ENCODE results near the gene SLC9A5. TPM values are rescaled to one million over a fixed set of nuclear protein-coding genes. Genes with fewer than 3 reads are reported as not detected.
A peak's percentile ranks its signal among the peaks of the same experiment; 100 is the strongest.

SLC9A5 gene
- total RNA-seq, 1 experiment from 2014 or later: 5.2 TPM

DNA sequence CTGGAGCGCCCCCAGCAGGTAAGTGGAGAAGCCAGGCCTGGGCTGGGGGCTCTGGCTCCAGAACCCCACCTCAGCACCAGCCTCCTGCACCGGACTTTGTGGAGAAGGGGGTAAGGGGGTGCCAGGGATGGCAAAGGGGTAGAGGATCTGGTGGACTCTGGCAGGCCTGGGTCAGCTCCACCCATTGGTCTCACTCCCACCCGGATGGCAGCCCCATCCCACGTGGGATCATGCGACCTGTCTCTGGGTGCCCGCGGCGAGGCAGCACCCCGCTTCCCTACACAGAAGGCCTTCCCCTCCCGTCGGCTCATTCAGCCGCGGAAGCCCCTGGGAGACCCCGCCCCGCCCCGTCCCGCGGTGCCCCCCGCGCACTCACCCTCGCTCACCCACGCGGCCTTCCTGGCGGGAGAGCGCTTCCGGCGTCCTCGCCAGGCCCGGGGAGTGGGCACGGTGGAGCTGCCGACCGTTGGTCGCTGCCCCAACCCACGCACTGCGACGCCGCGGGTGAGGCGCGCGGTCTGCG, 30.1 kb downstream of the SLC9A5 start:
- peak in 1 of 2 experiments; percentile 45 for DNase-seq

DNA sequence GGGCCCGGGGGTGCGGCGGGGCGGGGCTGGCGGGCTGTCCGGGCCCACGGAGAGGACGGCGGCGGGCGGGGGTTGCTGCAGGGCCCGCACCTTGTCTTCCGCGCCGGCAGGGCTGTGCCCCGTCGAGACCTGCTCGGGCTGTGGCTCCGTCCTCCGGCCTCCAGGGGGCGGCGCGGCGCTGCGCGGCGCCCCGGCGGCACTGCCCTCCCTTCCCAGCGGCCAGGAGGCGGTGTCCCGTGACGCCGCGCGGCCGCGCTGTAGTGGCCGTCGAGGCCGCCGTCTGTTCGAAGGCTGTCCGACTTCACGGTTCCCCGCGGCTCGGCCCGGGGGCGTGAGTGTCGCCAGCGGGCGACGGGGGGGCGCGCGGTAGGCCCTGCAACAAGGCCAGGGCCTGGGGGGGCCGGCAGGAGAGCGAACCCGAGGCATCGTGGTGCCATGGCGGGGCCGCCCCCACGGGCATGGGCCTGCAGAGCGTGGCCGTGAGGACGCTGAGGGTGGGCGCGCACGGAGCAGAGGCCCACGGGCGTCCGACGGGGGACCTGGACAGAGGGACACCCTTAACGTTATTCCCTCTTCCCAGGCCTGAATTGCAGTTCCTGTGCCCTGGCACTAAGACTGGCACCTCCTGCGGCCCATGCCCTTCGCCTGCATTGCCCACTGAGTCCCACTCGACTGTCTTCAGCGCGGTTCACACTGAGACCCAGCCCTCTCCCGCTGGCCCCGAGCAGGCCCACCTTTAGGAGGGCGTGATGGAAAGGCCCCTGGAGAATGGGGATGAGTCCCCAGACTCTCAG, 30.7 kb downstream of the SLC9A5 start, which contains the start of gene PLEKHG4:
Gene PLEKHG4, plus strand, starts transcription at position 237 of the 794 bp plus-strand sequence. Its CDS starts 513 bp downstream, at position 750.
- Histone ChIP-seq H3K27me3 (ENCODE audit: insufficient read depth, low read depth) (no peaks in the 10 kb centered on the region), H3K4me2 (peak within 1 kb of the TSS; percentile 93), H3K36me3 (ENCODE audit: low read depth) (peaks cover 5% of the 10 kb centered on the region; the same call in 1 of the 2 replicates), H3K79me2 (ENCODE audit: low read depth) (peaks cover 23% of the 10 kb centered on the region; the same call in 1 of the 2 replicates), H3F3A (ENCODE audit: insufficient read depth, low read depth) (peaks cover 38% of the 10 kb centered on the region), H3K4me3 (peak within 1 kb of the TSS; percentile 75), H3K27ac (peak within 1 kb of the TSS; percentile 65; the same call in 1 of the 2 replicates), H2AFZ (peak within 1 kb of the TSS; percentile 78), H4K20me1 (ENCODE audit: insufficient read depth) (no peaks in the 10 kb centered on the region), H3K9me3 (ENCODE audit: insufficient read depth, low read depth) (no peaks in the 10 kb centered on the region), H3K9me2 (ENCODE audit: insufficient read depth) (no peaks in the 10 kb centered on the region), H3K4me1 (replicated peaks; ENCODE audit: insufficient read depth) (peaks cover 28% of the 10 kb centered on the region)
- intact Hi-C loops (cut with micrococcal nuclease; ENCODE audit: unreplicated experiment): loop anchor here (1.0 to 5.0 kb wide), 4 partner anchors 58 to 188 kb away; partner anchors contain the start of gene ZDHHC1
- CTCF ChIA-PET: interaction anchor here (0.7 to 2.4 kb wide), 7 partner anchors 9 to 309 kb away, joined by 3 to 11 read pairs (median 6); no protein-coding TSS in a partner anchor
- DNase-seq: peak; percentile 58 to 78
- TF ChIP-seq, protein P1, sequence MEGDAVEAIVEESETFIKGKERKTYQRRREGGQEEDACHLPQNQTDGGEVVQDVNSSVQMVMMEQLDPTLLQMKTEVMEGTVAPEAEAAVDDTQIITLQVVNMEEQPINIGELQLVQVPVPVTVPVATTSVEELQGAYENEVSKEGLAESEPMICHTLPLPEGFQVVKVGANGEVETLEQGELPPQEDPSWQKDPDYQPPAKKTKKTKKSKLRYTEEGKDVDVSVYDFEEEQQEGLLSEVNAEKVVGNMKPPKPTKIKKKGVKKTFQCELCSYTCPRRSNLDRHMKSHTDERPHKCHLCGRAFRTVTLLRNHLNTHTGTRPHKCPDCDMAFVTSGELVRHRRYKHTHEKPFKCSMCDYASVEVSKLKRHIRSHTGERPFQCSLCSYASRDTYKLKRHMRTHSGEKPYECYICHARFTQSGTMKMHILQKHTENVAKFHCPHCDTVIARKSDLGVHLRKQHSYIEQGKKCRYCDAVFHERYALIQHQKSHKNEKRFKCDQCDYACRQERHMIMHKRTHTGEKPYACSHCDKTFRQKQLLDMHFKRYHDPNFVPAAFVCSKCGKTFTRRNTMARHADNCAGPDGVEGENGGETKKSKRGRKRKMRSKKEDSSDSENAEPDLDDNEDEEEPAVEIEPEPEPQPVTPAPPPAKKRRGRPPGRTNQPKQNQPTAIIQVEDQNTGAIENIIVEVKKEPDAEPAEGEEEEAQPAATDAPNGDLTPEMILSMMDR (conservative IDR thresholded peaks at IDR 0.05): peak; percentile 56; the same call in 1 of the 2 replicates
- TF ChIP-seq EZH2 (IDR thresholded peaks at IDR 0.05; ENCODE audit: low read depth): no peak
- BruUV-seq (replicated peaks): TSS peak; percentile 31
- POLR2A ChIA-PET (ENCODE audit: unreplicated experiment): interaction anchor here (0.6 kb wide), 1 partner anchor 21 kb away, joined by 3 read pairs; no protein-coding TSS in a partner anchor

More for the DNA sequence above, 30.1 kb downstream of the SLC9A5 start:
- Histone ChIP-seq H3F3A (ENCODE audit: insufficient read depth, low read depth) (peaks cover 32% of the 10 kb centered on the region), H3K4me3 (peak overlapping the region; percentile 75), H3K9me2 (ENCODE audit: insufficient read depth) (no peaks in the 10 kb centered on the region), H3K27me3 (ENCODE audit: insufficient read depth, low read depth) (no peaks in the 10 kb centered on the region), H4K20me1 (ENCODE audit: insufficient read depth) (no peaks in the 10 kb centered on the region), H3K36me3 (ENCODE audit: low read depth) (peaks cover 5% of the 10 kb centered on the region; the same call in 1 of the 2 replicates), H3K4me1 (replicated peaks; ENCODE audit: insufficient read depth) (peaks cover 24% of the 10 kb centered on the region), H3K9me3 (ENCODE audit: insufficient read depth, low read depth) (no peaks in the 10 kb centered on the region), H3K27ac (no peak overlapping the region), H2AFZ (peak overlapping the region; percentile 78), H3K79me2 (ENCODE audit: low read depth) (peaks cover 23% of the 10 kb centered on the region; the same call in 1 of the 2 replicates), H3K4me2 (peak overlapping the region; percentile 93)
- ChIA-PET POLR2A (ENCODE audit: unreplicated experiment) (interaction anchor here (0.5 to 1.1 kb wide), 3 partner anchors 9 to 70 kb away, joined by 3 to 7 read pairs (median 5); no protein-coding TSS in a partner anchor), CTCF (interaction anchor here (0.7 to 2.4 kb wide), 4 partner anchors 9 to 236 kb away, joined by 3 to 11 read pairs (median 5); no protein-coding TSS in a partner anchor)
- intact Hi-C loops (cut with micrococcal nuclease; ENCODE audit: unreplicated experiment): loop anchor here (1.0 to 5.0 kb wide), 5 partner anchors 19 to 188 kb away; partner anchors contain the start of gene ZDHHC1
- no TSS peak for BruUV-seq (replicated peaks)
- TF ChIP-seq EZH2 (IDR thresholded peaks at IDR 0.05; ENCODE audit: low read depth): no peak
- TF ChIP-seq, protein P1 (conservative IDR thresholded peaks at IDR 0.05): peak; percentile 71
